Fibroblast of lung (primary cell): ENCODE data around the gene COP1. TPM values are rescaled to one million over a fixed set of nuclear protein-coding genes. Genes with fewer than 3 reads are reported as not detected.

ENCODE experiments used
- DNase-seq, 2 donors: peaks; one replicate each; pipeline versions ENCODE4 v3.0.0 to v3.0.0-alpha.2; 2010; ENCODE audit warnings: low read depth in 2 of 2
- H2AFZ ChIP-seq: 2 replicates; pipeline ENCODE4 v1.5.1; 2012; ENCODE audit warnings: low read length, control low read depth, inconsistent platforms
- H3K27ac ChIP-seq: 2 replicates; pipeline ENCODE4 v1.5.1; 2011; ENCODE audit warnings: low read length, control low read depth; ENCODE audit not compliant: insufficient read depth
- H3K27me3 ChIP-seq: 2 replicates; pipeline ENCODE4 v1.5.1; 2011; ENCODE audit warnings: mild to moderate bottlenecking, low read length; ENCODE audit not compliant: control insufficient read depth, insufficient read depth
- H3K36me3 ChIP-seq: 2 replicates; pipeline ENCODE4 v1.5.1; 2011; ENCODE audit warnings: low read length; ENCODE audit not compliant: control insufficient read depth, insufficient read depth
- H3K4me1 ChIP-seq: 2 replicates; pipeline ENCODE4 v1.5.1; 2011; ENCODE audit warnings: low read length; ENCODE audit not compliant: control insufficient read depth, insufficient read depth; ENCODE audit errors: extremely low read depth
- H3K4me2 ChIP-seq: 2 replicates; pipeline ENCODE4 v1.5.1; 2011; ENCODE audit warnings: low read length, control low read depth; ENCODE audit not compliant: insufficient read depth; ENCODE audit errors: extremely low read depth
- H3K4me3 ChIP-seq, 4 experiments: fragments of 200-600 bp in 1 of 4; sonication (generic) in 1 of 4; replicated peaks in 1 of 4; 2 replicates each; pipeline ENCODE4 v1.5.1; 2011 to 2016; ENCODE audit warnings: low read length in 4 of 4, low read depth in 3 of 4, mild to moderate bottlenecking in 3 of 4, control low read depth in 2 of 4, inconsistent platforms in 1 of 4, mixed read lengths in 1 of 4; ENCODE audit not compliant: insufficient read depth in 1 of 4; ENCODE audit errors: control extremely low read depth in 1 of 4
- H3K79me2 ChIP-seq: 2 replicates; pipeline ENCODE4 v1.5.1; 2012; ENCODE audit warnings: mild to moderate bottlenecking, low read length, inconsistent platforms; ENCODE audit not compliant: control insufficient read depth, insufficient read depth
- H3K9ac ChIP-seq: 2 replicates; pipeline ENCODE4 v1.5.1; 2011; ENCODE audit warnings: mild to moderate bottlenecking, low read length, control low read depth; ENCODE audit not compliant: insufficient read depth
- H3K9me3 ChIP-seq: 2 replicates; pipeline ENCODE4 v1.5.1; 2012; ENCODE audit warnings: low read depth, low read length; ENCODE audit not compliant: control insufficient read depth, insufficient read depth
- H4K20me1 ChIP-seq: 2 replicates; pipeline ENCODE4 v1.5.1; 2011; ENCODE audit warnings: low read length; ENCODE audit not compliant: control insufficient read depth, insufficient read depth; ENCODE audit errors: extremely low read depth
- EZH2 ChIP-seq: IDR thresholded peaks from 2 replicates; pipeline ENCODE4 v1.5.1; 2012; ENCODE audit warnings: low read length, control low read depth, mild to moderate bottlenecking; ENCODE audit errors: missing control alignments
- polyA plus RNA-seq, 2 donors: library from polyadenylated mRNA; depleted of rRNA in 1 of 2; stranded (reverse) in 1 of 2; unstranded in 1 of 2; fragments of >200 nt; gene quantifications; 2 replicates each; pipeline ENCODE4 v1.2.1, GENCODE V29; 2011 to 2012; ENCODE audit warnings: missing spikeins in 1 of 2
- total RNA-seq: library from RNA; depleted of rRNA; stranded (reverse); fragments of >200 nt; gene quantifications from 2 replicates; pipeline ENCODE4 v1.2.1, GENCODE V29; 2014
- TF ChIP-seq, protein P1 (sequence below), 2 donors: IDR thresholded peaks in 1 of 2; conservative IDR thresholded peaks in 1 of 2; 1 replicate in 1 of 2; 2 replicates in 1 of 2; pipeline ENCODE4 v1.5.1; 2011 to 2012; ENCODE audit warnings: low read length in 2 of 2, control low read depth in 1 of 2, inconsistent platforms in 1 of 2, low read depth in 1 of 2, mild to moderate bottlenecking in 1 of 2

The COP1 gene
- total and polyA plus RNA-seq, 2 donors (not counting 1 experiment from before 2014, with no cell fraction given) = 42.0 to 48.1 TPM

DNA sequence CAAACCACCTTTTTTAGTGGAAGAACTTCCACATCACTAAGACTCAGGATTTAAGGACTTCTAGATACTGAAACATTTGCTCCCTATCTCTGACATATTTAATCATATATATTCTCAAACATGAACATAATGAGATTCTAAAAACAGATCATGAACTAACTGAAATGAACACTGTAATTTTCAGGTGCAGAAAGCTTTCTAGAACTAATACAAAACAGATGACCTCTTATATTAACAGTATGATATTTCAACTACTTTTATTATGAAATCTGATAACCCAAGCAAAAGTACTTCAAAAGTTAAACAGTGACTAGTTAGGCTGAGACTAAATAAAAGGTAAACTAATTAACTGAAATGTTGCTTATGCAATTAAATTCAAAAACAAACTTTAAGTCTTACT, 157.5 kb downstream of the COP1 start:
- no peak for DNase-seq
- Histone ChIP-seq H3K4me3 (no peak overlapping the region), H4K20me1 (no peaks in the 10 kb centered on the region), H3K4me1 (no peaks in the 10 kb centered on the region), H3K27me3 (no peaks in the 10 kb centered on the region), H3K9ac (no peak overlapping the region), H3K79me2 (no peaks in the 10 kb centered on the region), H3K27ac (no peak overlapping the region), H3K36me3 (no peaks in the 10 kb centered on the region), H2AFZ (no peak overlapping the region), H3K9me3 (no peaks in the 10 kb centered on the region), H3K4me2 (no peak overlapping the region)
- TF ChIP-seq, protein P1, sequence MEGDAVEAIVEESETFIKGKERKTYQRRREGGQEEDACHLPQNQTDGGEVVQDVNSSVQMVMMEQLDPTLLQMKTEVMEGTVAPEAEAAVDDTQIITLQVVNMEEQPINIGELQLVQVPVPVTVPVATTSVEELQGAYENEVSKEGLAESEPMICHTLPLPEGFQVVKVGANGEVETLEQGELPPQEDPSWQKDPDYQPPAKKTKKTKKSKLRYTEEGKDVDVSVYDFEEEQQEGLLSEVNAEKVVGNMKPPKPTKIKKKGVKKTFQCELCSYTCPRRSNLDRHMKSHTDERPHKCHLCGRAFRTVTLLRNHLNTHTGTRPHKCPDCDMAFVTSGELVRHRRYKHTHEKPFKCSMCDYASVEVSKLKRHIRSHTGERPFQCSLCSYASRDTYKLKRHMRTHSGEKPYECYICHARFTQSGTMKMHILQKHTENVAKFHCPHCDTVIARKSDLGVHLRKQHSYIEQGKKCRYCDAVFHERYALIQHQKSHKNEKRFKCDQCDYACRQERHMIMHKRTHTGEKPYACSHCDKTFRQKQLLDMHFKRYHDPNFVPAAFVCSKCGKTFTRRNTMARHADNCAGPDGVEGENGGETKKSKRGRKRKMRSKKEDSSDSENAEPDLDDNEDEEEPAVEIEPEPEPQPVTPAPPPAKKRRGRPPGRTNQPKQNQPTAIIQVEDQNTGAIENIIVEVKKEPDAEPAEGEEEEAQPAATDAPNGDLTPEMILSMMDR (conservative IDR thresholded peaks at IDR 0.05 in 1 of 2, IDR thresholded peaks at IDR 0.05 in 1 of 2; ENCODE audit: low read depth in 1 of 2, low read length in 2 of 2) = no peak
- TF ChIP-seq EZH2 = no peak

DNA sequence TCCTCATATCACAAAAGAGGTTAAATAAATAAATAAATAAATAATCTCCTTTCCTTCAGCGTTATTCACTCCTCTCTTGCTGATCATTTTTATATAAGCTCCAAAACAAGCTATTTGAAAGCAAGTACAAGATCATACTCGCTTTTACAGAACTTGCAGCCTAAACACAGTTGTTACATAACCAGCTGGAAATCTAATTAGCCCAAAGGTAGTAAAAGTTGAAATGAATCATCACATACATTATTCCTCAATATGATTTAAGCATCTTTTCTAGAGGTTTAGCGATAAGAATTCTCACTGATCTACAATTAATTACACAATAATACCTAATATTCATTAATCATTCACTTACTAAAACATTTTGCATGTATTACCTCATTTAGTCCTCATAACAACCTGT, 160.2 kb downstream of the COP1 start:
- no peaks in the 10 kb centered on the region for H3K9me3 ChIP-seq
- H3K36me3 ChIP-seq = peaks cover 2% of the 10 kb centered on the region
- TF ChIP-seq, protein P1 (conservative IDR thresholded peaks at IDR 0.05 in 1 of 2, IDR thresholded peaks at IDR 0.05 in 1 of 2; ENCODE audit: low read depth in 1 of 2, low read length in 2 of 2) = no peak
- TF ChIP-seq EZH2 = no peak
- H3K27me3 ChIP-seq = no peaks in the 10 kb centered on the region
- H3K4me2 ChIP-seq = no peak overlapping the region
- no peak overlapping the region for H3K4me3 ChIP-seq
- H3K9ac ChIP-seq = no peak overlapping the region
- H3K4me1 ChIP-seq = no peaks in the 10 kb centered on the region
- no peaks in the 10 kb centered on the region for H4K20me1 ChIP-seq
- no peak overlapping the region for H2AFZ ChIP-seq
- no peak for DNase-seq
- no peak overlapping the region for H3K27ac ChIP-seq
- no peaks in the 10 kb centered on the region for H3K79me2 ChIP-seq

DNA sequence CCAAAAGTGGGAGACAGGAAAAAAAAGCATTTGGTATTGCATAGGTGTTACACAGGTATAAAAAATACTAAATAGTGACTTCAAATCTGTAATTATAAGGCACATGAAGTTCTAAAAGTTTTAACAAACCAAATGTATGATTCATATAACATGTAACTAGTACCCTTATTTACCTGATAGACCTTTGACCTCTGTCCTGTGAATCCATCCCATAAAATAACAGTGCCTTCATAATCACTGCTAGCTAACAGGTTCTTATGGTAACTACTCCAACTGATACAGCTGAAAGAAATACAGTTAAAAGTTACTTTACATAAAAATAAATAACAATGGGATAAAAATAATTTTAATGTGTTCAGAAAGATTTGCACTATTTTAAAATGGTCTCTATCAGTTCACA, 163.5 kb downstream of the COP1 start:
- no peak overlapping the region for H3K4me3 ChIP-seq
- no peak overlapping the region for H3K4me2 ChIP-seq
- TF ChIP-seq, protein P1 (conservative IDR thresholded peaks at IDR 0.05 in 1 of 2, IDR thresholded peaks at IDR 0.05 in 1 of 2; ENCODE audit: low read depth in 1 of 2, low read length in 2 of 2) = no peak
- no peak for TF ChIP-seq EZH2
- H3K36me3 ChIP-seq = peaks cover 2% of the 10 kb centered on the region
- no peak for DNase-seq
- no peaks in the 10 kb centered on the region for H3K27me3 ChIP-seq
- H3K27ac ChIP-seq = no peak overlapping the region
- H3K9me3 ChIP-seq = no peaks in the 10 kb centered on the region
- no peak overlapping the region for H3K9ac ChIP-seq
- H3K4me1 ChIP-seq = no peaks in the 10 kb centered on the region
- no peaks in the 10 kb centered on the region for H4K20me1 ChIP-seq
- no peak overlapping the region for H2AFZ ChIP-seq
- no peaks in the 10 kb centered on the region for H3K79me2 ChIP-seq
